Caco-2 (cell line): ENCODE measurements around the gene ERC2. TPM values are rescaled to one million over a fixed set of nuclear protein-coding genes. Genes with fewer than 3 reads are reported as not detected.

ENCODE experiments used
- BruUV-seq: library from RNA; stranded (reverse); fragments of 400-500 nt; replicated peaks from 2 replicates; lab custom pipeline; 2021; lab: Mats Ljungman, UMichigan
- CTCF ChIA-PET: fragments of 300-600 bp; sonication (Branson Sonifier 250); formaldehyde crosslinking; loops from one replicate; lab custom pipeline; 2022; ENCODE audit warnings: antibody characterized with exemption; lab: Charles Lee
- POLR2A ChIA-PET: fragments of 300-600 bp; sonication (Branson Sonifier 250); formaldehyde crosslinking; loops from one replicate; lab custom pipeline; 2022; ENCODE audit warnings: antibody characterized with exemption; lab: Charles Lee
- DNase-seq, 2 experiments: peaks; one replicate each; pipeline versions ENCODE4 v3.0.0 to v3.0.0-alpha.2; 2020 to 2022
- H3K27me3 ChIP-seq: replicated peaks from 2 replicates; pipeline ENCODE4 v1.6.0; 2011; ENCODE audit warnings: low read length; ENCODE audit not compliant: control insufficient read depth, insufficient read depth
- H3K36me3 ChIP-seq: 2 replicates; pipeline ENCODE4 v1.5.1; 2011; ENCODE audit warnings: low read length; ENCODE audit not compliant: control insufficient read depth, insufficient read depth
- H3K4me1 ChIP-seq: fragments of 250-450 bp; sonication (Bioruptor Pico); 2 replicates; pipeline ENCODE4 v1.5.1; 2020; ENCODE audit warnings: mild to moderate bottlenecking
- H3K4me3 ChIP-seq: 2 replicates; pipeline ENCODE4 v1.5.1; 2011; ENCODE audit warnings: low read depth, mild to moderate bottlenecking, control low read depth, low read length
- H3K9me3 ChIP-seq: fragments of 250-450 bp; sonication (Bioruptor Pico); 2 replicates; pipeline ENCODE4 v1.5.1; 2020; ENCODE audit warnings: mild to moderate bottlenecking, moderate library complexity
- H3K27ac Mint-ChIP-seq: one replicate; pipeline ENCODE4 v1.8.0; 2022; ENCODE audit warnings: mixed read lengths; ENCODE audit not compliant: unreplicated experiment
- H3K27me3 Mint-ChIP-seq: one replicate; pipeline ENCODE4 v1.8.0; 2022; ENCODE audit warnings: mixed read lengths; ENCODE audit not compliant: insufficient read depth, unreplicated experiment
- H3K36me3 Mint-ChIP-seq: one replicate; pipeline ENCODE4 v1.8.0; 2022; ENCODE audit warnings: mild to moderate bottlenecking, mixed read lengths; ENCODE audit not compliant: insufficient read depth, unreplicated experiment
- H3K4me1 Mint-ChIP-seq: one replicate; pipeline ENCODE4 v1.8.0; 2022; ENCODE audit warnings: low read depth, mixed read lengths; ENCODE audit not compliant: unreplicated experiment
- H3K4me3 Mint-ChIP-seq: one replicate; pipeline ENCODE4 v1.8.0; 2022; ENCODE audit warnings: mild to moderate bottlenecking, moderate library complexity, mixed read lengths; ENCODE audit not compliant: unreplicated experiment
- H3K9me3 Mint-ChIP-seq: one replicate; pipeline ENCODE4 v1.8.0; 2022; ENCODE audit warnings: mixed read lengths; ENCODE audit not compliant: unreplicated experiment
- CTCF ChIP-seq, 2 experiments: fragments of 200-600 bp in 1 of 2; IDR thresholded peaks; 1 replicate in 1 of 2; 2 replicates in 1 of 2; pipeline versions ENCODE4 v1.5.1 to v1.8.0; 2011 to 2022; ENCODE audit warnings: antibody characterized with exemption in 1 of 2, control low read depth in 1 of 2, inconsistent platforms in 1 of 2, low read depth in 1 of 2, low read length in 1 of 2, mild to moderate bottlenecking in 1 of 2, moderate library complexity in 1 of 2; ENCODE audit not compliant: insufficient read depth in 1 of 2, severe bottlenecking in 1 of 2, unreplicated experiment in 1 of 2
- intact Hi-C: fragments of 100-400 bp; cut with micrococcal nuclease; formaldehyde crosslinking; loops from one replicate; pipeline ENCODE4 v1.10.0; 2022; ENCODE audit not compliant: unreplicated experiment
- total RNA-seq: library from RNA; stranded (reverse); gene quantifications from 2 replicates; pipeline ENCODE4 v1.2.3, GENCODE V29; 2022

ERC2 gene
- total RNA-seq, 1 experiment from 2014 or later = 0.54 TPM

- no peaks in the 10 kb centered on the region for H3K9me3 Mint-ChIP-seq
- DNase-seq = no peak
- H3K4me3 Mint-ChIP-seq = no peak overlapping the region
- ChIA-PET CTCF (interaction anchor here (1.3 kb wide), 1 partner anchor 220 kb away, joined by 3 read pairs; no protein-coding TSS in a partner anchor), POLR2A (interaction anchor here (0.7 kb wide), 1 partner anchor 296 kb away, joined by 3 read pairs; no protein-coding TSS in a partner anchor)
- no peaks in the 10 kb centered on the region for H3K9me3 ChIP-seq
- no peaks in the 10 kb centered on the region for H3K27me3 ChIP-seq
- H3K27ac Mint-ChIP-seq = no peak overlapping the region
- no peaks in the 10 kb centered on the region for H3K4me1 Mint-ChIP-seq
- no peak for TF ChIP-seq CTCF (IDR thresholded peaks at IDR 0.05; ENCODE audit: insufficient read depth in 1 of 2, low read depth in 1 of 2, low read length in 1 of 2, severe bottlenecking in 1 of 2, unreplicated experiment in 1 of 2)
- no peaks in the 10 kb centered on the region for H3K36me3 ChIP-seq
- H3K27me3 Mint-ChIP-seq = no peaks in the 10 kb centered on the region
- intact Hi-C loops = no loop called here
- no TSS peak for BruUV-seq
- no peak overlapping the region for H3K4me3 ChIP-seq
- H3K4me1 ChIP-seq = no peaks in the 10 kb centered on the region
- H3K36me3 Mint-ChIP-seq = no peaks in the 10 kb centered on the region
Observed at GRCh38 chr3:55501905-55502304, 966.4 kb downstream of the ERC2 start.

- no peaks in the 10 kb centered on the region for H3K27me3 Mint-ChIP-seq
- H3K9me3 Mint-ChIP-seq = no peaks in the 10 kb centered on the region
- ChIA-PET POLR2A (no interaction called here), CTCF (no interaction called here)
- TF ChIP-seq CTCF (IDR thresholded peaks at IDR 0.05; ENCODE audit: insufficient read depth in 1 of 2, low read depth in 1 of 2, low read length in 1 of 2, severe bottlenecking in 1 of 2, unreplicated experiment in 1 of 2) = no peak
- H3K27me3 ChIP-seq = no peaks in the 10 kb centered on the region
- H3K4me1 ChIP-seq = no peaks in the 10 kb centered on the region
- no peak overlapping the region for H3K4me3 Mint-ChIP-seq
- DNase-seq = no peak
- no peaks in the 10 kb centered on the region for H3K4me1 Mint-ChIP-seq
- H3K4me3 ChIP-seq = no peak overlapping the region
- H3K27ac Mint-ChIP-seq = no peak overlapping the region
- intact Hi-C loops = no loop called here
- H3K36me3 Mint-ChIP-seq = no peaks in the 10 kb centered on the region
- no peaks in the 10 kb centered on the region for H3K9me3 ChIP-seq
- BruUV-seq = no TSS peak
- H3K36me3 ChIP-seq = no peaks in the 10 kb centered on the region
Observed at GRCh38 chr3:55500555-55501330, 967.5 kb downstream of the ERC2 start.

- ChIA-PET CTCF (no interaction called here), POLR2A (no interaction called here)
- H3K4me1 Mint-ChIP-seq = peaks cover 6% of the 10 kb centered on the region
Observed at GRCh38 chr3:55498520-55498919, 969.7 kb downstream of the ERC2 start.

More at GRCh38 chr3:55498520-55498919, 969.7 kb downstream of the ERC2 start:
- no peak for DNase-seq
- Histone ChIP-seq H3K27me3 (no peaks in the 10 kb centered on the region), H3K9me3 (no peaks in the 10 kb centered on the region), H3K4me3 (no peak overlapping the region), H3K36me3 (no peaks in the 10 kb centered on the region), H3K4me1 (no peaks in the 10 kb centered on the region)
- H3K36me3 Mint-ChIP-seq = no peaks in the 10 kb centered on the region
- H3K27ac Mint-ChIP-seq = no peak overlapping the region
- no TSS peak for BruUV-seq
- no peak overlapping the region for H3K4me3 Mint-ChIP-seq
- TF ChIP-seq CTCF (IDR thresholded peaks at IDR 0.05; ENCODE audit: insufficient read depth in 1 of 2, low read depth in 1 of 2, low read length in 1 of 2, severe bottlenecking in 1 of 2, unreplicated experiment in 1 of 2) = no peak
- H3K9me3 Mint-ChIP-seq = no peaks in the 10 kb centered on the region
- intact Hi-C loops = no loop called here
- H3K27me3 Mint-ChIP-seq = no peaks in the 10 kb centered on the region
